GM23338 (cell line): ENCODE data around the gene TENT5C. TPM values are rescaled to one million over a fixed set of nuclear protein-coding genes. Genes with fewer than 3 reads are reported as not detected.

Source experiments
- ATAC-seq: fragments of 200-7000 bp; cut with Tn5 transposase; 3 replicates; pipeline ENCODE4 v1.9.1; 2020
- DNase-seq: peaks from one replicate; pipeline ENCODE4 v3.0.0-alpha.2; 2015; ENCODE audit warnings: low spot score
- H2AFZ ChIP-seq: fragments of 200-600 bp; sonication (generic); 2 replicates; pipeline ENCODE4 v1.8.0; 2016; ENCODE audit warnings: antibody characterized with exemption, mild to moderate bottlenecking, moderate library complexity
- H3F3A ChIP-seq: fragments of 200-600 bp; sonication (generic); replicated peaks from 2 replicates; pipeline ENCODE4 v1.8.0; 2017; ENCODE audit warnings: antibody characterized with exemption, mixed run types, low read depth
- H3K27ac ChIP-seq: fragments of 200-600 bp; sonication (generic); 2 replicates; pipeline ENCODE4 v1.6.1; 2016; ENCODE audit warnings: low read depth
- H3K27me3 ChIP-seq: fragments of 200-600 bp; sonication (generic); 2 replicates; pipeline ENCODE4 v1.8.0; 2016; ENCODE audit warnings: mild to moderate bottlenecking, mixed run types, moderate library complexity; ENCODE audit not compliant: insufficient read depth
- H3K36me3 ChIP-seq: fragments of 200-600 bp; sonication (generic); 2 replicates; pipeline ENCODE4 v1.8.0; 2016; ENCODE audit warnings: mild to moderate bottlenecking; ENCODE audit not compliant: insufficient read depth
- H3K4me1 ChIP-seq: fragments of 200-600 bp; sonication (generic); 2 replicates; pipeline ENCODE4 v1.8.0; 2016; ENCODE audit warnings: mild to moderate bottlenecking, moderate library complexity; ENCODE audit not compliant: insufficient read depth
- H3K4me2 ChIP-seq: fragments of 200-600 bp; sonication (generic); 2 replicates; pipeline ENCODE4 v1.7.1; 2017; ENCODE audit warnings: mixed run types
- H3K4me3 ChIP-seq: fragments of 200-600 bp; sonication (generic); 2 replicates; pipeline ENCODE4 v1.6.1; 2016; ENCODE audit warnings: mixed run types
- H3K79me2 ChIP-seq: fragments of 200-600 bp; sonication (generic); replicated peaks from 2 replicates; pipeline ENCODE4 v1.8.0; 2017; ENCODE audit warnings: mild to moderate bottlenecking; ENCODE audit not compliant: insufficient read depth
- H3K9me2 ChIP-seq: fragments of 200-600 bp; sonication (generic); 2 replicates; pipeline ENCODE4 v1.8.0; 2017; ENCODE audit not compliant: insufficient read depth
- H4K20me1 ChIP-seq: fragments of 200-600 bp; sonication (generic); replicated peaks from 2 replicates; pipeline ENCODE4 v1.8.0; 2017; ENCODE audit warnings: mild to moderate bottlenecking; ENCODE audit not compliant: insufficient read depth
- H3K27ac Mint-ChIP-seq: 2 replicates; pipeline ENCODE4 v1.8.0; 2020; ENCODE audit warnings: inconsistent platforms, mild to moderate bottlenecking, moderate library complexity, mixed read lengths
- H3K27me3 Mint-ChIP-seq: 3 replicates; pipeline ENCODE4 v1.8.0; 2022; ENCODE audit warnings: low read depth, mild to moderate bottlenecking, moderate library complexity, mixed read lengths, inconsistent platforms; ENCODE audit not compliant: insufficient read depth, poor library complexity
- H3K36me3 Mint-ChIP-seq: 3 replicates; pipeline ENCODE4 v1.8.0; 2021; ENCODE audit warnings: low read depth, mild to moderate bottlenecking, inconsistent platforms, moderate library complexity, mixed read lengths
- H3K4me1 Mint-ChIP-seq: 3 replicates; pipeline ENCODE4 v1.8.0; 2020; ENCODE audit warnings: mild to moderate bottlenecking, inconsistent platforms, mixed read lengths
- H3K4me3 Mint-ChIP-seq: 3 replicates; pipeline ENCODE4 v1.8.0; 2021; ENCODE audit warnings: moderate library complexity, mild to moderate bottlenecking, inconsistent platforms, mixed read lengths
- H3K9me3 Mint-ChIP-seq: 3 replicates; pipeline ENCODE4 v1.8.0; 2020; ENCODE audit warnings: moderate library complexity, mild to moderate bottlenecking, inconsistent platforms, mixed read lengths
- CREB1 ChIP-seq: fragments of 250-450 bp; sonication (Bioruptor Pico); IDR thresholded peaks from 2 replicates; pipeline ENCODE4 v1.5.0; 2020; ENCODE audit warnings: low read depth, mild to moderate bottlenecking, moderate library complexity
- ETS1 ChIP-seq: IDR thresholded peaks from 2 replicates; pipeline ENCODE4 v1.6.1; 2016; ENCODE audit warnings: antibody characterized with exemption
- EZH2 ChIP-seq: fragments of 200-600 bp; sonication (generic); IDR thresholded peaks from one replicate; pipeline ENCODE4 v1.8.0; 2017; ENCODE audit warnings: antibody characterized with exemption, mild to moderate bottlenecking, low read depth; ENCODE audit not compliant: unreplicated experiment
- EZH2phosphoT487 ChIP-seq: fragments of 200-600 bp; sonication (generic); IDR thresholded peaks from one replicate; pipeline ENCODE4 v1.8.1; 2018; ENCODE audit warnings: antibody characterized with exemption; ENCODE audit not compliant: unreplicated experiment
- JUNB ChIP-seq: IDR thresholded peaks from one replicate; pipeline ENCODE4 v1.6.1; 2016; ENCODE audit warnings: antibody characterized with exemption; ENCODE audit not compliant: unreplicated experiment
- NANOG ChIP-seq: IDR thresholded peaks from 2 replicates; pipeline ENCODE4 v1.6.1; 2016; ENCODE audit warnings: antibody characterized with exemption, borderline replicate concordance
- POLR2AphosphoS5 ChIP-seq: IDR thresholded peaks from 2 replicates; pipeline ENCODE4 v1.6.1; 2016; ENCODE audit warnings: antibody characterized with exemption, low read depth
- REST ChIP-seq: IDR thresholded peaks from one replicate; pipeline ENCODE4 v1.6.1; 2018; ENCODE audit warnings: antibody characterized with exemption; ENCODE audit not compliant: unreplicated experiment
- STAT1 ChIP-seq: IDR thresholded peaks from one replicate; pipeline ENCODE4 v1.6.1; 2016; ENCODE audit warnings: antibody characterized with exemption; ENCODE audit not compliant: unreplicated experiment
- ZNF114 ChIP-seq: fragments of 250-450 bp; sonication (Bioruptor Pico); IDR thresholded peaks from 2 replicates; pipeline ENCODE4 v1.5.0; 2020; ENCODE audit warnings: mild to moderate bottlenecking, moderate library complexity
- ZNF331 ChIP-seq: fragments of 250-450 bp; sonication (Bioruptor Pico); IDR thresholded peaks from 2 replicates; pipeline ENCODE4 v1.5.0; 2020; ENCODE audit warnings: low read depth, mild to moderate bottlenecking, moderate library complexity
- ZNF462 ChIP-seq: fragments of 250-450 bp; sonication (Bioruptor Pico); IDR thresholded peaks from 2 replicates; pipeline ENCODE4 v1.5.0; 2020; ENCODE audit warnings: mild to moderate bottlenecking, moderate library complexity
- polyA plus RNA-seq: library from polyadenylated mRNA; unstranded; fragments of >200 nt; fragmentation: Nextera tagmentation; extraction: Ambion mirVana; gene quantifications from 2 replicates; pipeline ENCODE4 v1.2.1, GENCODE V29; 2016
- total RNA-seq: library from RNA; depleted of rRNA; stranded (reverse); fragments of >200 nt; shearing (Covaris generic); gene quantifications from 2 replicates; pipeline ENCODE4 v1.2.3, GENCODE V29; 2014
- TF ChIP-seq, protein P1 (sequence below), 2 experiments: fragments of 200-600 bp in 1 of 2; sonication (generic) in 1 of 2; conservative IDR thresholded peaks; 2 replicates each; pipeline versions ENCODE4 v1.5.1 to v1.6.1; 2016 to 2017; ENCODE audit warnings: antibody characterized with exemption in 2 of 2, low read depth in 2 of 2, mild to moderate bottlenecking in 2 of 2, moderate library complexity in 1 of 2

The TENT5C gene
- total and polyA plus RNA-seq, 2 experiments from 2014 or later, result 0.23 to 0.80 TPM

GRCh38 chr1:117655220-117655577 lies 49.4 kb downstream of the TENT5C start:
- Histone ChIP-seq H3K27ac (no peak overlapping the region), H3K4me2 (no peak overlapping the region), H3K9me2 (0 out of 2 replicates have a peak, but pooled peaks cover 12% of the 10 kb centered on the region), H3K27me3 (no peaks in the 10 kb centered on the region), H2AFZ (no peak overlapping the region), H3K79me2 (no peaks in the 10 kb centered on the region), H3F3A (no peaks in the 10 kb centered on the region), H3K4me1 (peaks cover 4% of the 10 kb centered on the region; the same call in 1 of the 2 replicates), H3K36me3 (no peaks in the 10 kb centered on the region), H3K4me3 (no peak overlapping the region), H4K20me1 (no peaks in the 10 kb centered on the region)
- H3K27me3 Mint-ChIP-seq, result peaks cover 11% of the 10 kb centered on the region
- H3K4me1 Mint-ChIP-seq, result peaks cover 26% of the 10 kb centered on the region
- no peaks in the 10 kb centered on the region for H3K36me3 Mint-ChIP-seq
- H3K27ac Mint-ChIP-seq, result peak overlapping the region; percentile 73; the same call in 1 of the 2 replicates
- H3K9me3 Mint-ChIP-seq, result peaks cover 3% of the 10 kb centered on the region; the same call in 2 of the 3 replicates
- ATAC-seq (no peak), DNase-seq (no peak)
- H3K4me3 Mint-ChIP-seq, result no peak overlapping the region
- TF ChIP-seq JUNB (no peak), ZNF462 (CRISPR knock-in tag) (no peak), NANOG (no peak), EZH2phosphoT487 (no peak), POLR2AphosphoS5 (no peak), EZH2 (no peak), STAT1 (no peak), ZNF114 (no peak), REST (no peak), CREB1 (CRISPR knock-in tag) (no peak), ETS1 (no peak), ZNF331 (CRISPR knock-in tag) (no peak)
- TF ChIP-seq, protein P1, sequence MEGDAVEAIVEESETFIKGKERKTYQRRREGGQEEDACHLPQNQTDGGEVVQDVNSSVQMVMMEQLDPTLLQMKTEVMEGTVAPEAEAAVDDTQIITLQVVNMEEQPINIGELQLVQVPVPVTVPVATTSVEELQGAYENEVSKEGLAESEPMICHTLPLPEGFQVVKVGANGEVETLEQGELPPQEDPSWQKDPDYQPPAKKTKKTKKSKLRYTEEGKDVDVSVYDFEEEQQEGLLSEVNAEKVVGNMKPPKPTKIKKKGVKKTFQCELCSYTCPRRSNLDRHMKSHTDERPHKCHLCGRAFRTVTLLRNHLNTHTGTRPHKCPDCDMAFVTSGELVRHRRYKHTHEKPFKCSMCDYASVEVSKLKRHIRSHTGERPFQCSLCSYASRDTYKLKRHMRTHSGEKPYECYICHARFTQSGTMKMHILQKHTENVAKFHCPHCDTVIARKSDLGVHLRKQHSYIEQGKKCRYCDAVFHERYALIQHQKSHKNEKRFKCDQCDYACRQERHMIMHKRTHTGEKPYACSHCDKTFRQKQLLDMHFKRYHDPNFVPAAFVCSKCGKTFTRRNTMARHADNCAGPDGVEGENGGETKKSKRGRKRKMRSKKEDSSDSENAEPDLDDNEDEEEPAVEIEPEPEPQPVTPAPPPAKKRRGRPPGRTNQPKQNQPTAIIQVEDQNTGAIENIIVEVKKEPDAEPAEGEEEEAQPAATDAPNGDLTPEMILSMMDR (conservative IDR thresholded peaks at IDR 0.05; ENCODE audit: low read depth in 2 of 2), result no peak
